K562 (cell line): Measurements from ENCODE around the gene NRM. TPM values are rescaled to one million over a fixed set of nuclear protein-coding genes. Genes with fewer than 3 reads are reported as not detected.

Experiments used
- ATF7 ChIP-seq: fragments of 450-650 bp; IDR thresholded peaks from 2 replicates; pipeline ENCODE4 v1.7.1; 2014; ENCODE audit warnings: mild to moderate bottlenecking, moderate library complexity
- CLOCK ChIP-seq: fragments of 250-450 bp; sonication (Bioruptor Pico); IDR thresholded peaks from 2 replicates; pipeline ENCODE4 v1.4.0; 2020; ENCODE audit warnings: mild to moderate bottlenecking, moderate library complexity, borderline replicate concordance
- FOS ChIP-seq: IDR thresholded peaks from 3 replicates; pipeline ENCODE4 v1.6.1; 2011; ENCODE audit not compliant: insufficient read length; ENCODE audit errors: extremely low read depth
- MAX ChIP-seq: sonication (generic); formaldehyde crosslinking; IDR thresholded peaks from 2 replicates; pipeline ENCODE4 v1.9.0; 2022; ENCODE audit warnings: mild to moderate bottlenecking, missing genetic modification reagents
- MYC ChIP-seq, 2 experiments: fragments of 250-450 bp in 1 of 2; sonication (Bioruptor Pico) in 1 of 2; IDR thresholded peaks; 2 replicates each; pipeline versions ENCODE4 v1.5.1 to v1.6.1; 2012 to 2021; ENCODE audit warnings: low read depth in 2 of 2, borderline replicate concordance in 1 of 2, improper control_type of control experiment in 1 of 2, low read length in 1 of 2, mild to moderate bottlenecking in 1 of 2, moderate library complexity in 1 of 2
- MYNN ChIP-seq, 2 experiments: sonication (generic); formaldehyde crosslinking in 1 of 2; IDR thresholded peaks; 2 replicates each; pipeline versions ENCODE4 v1.5.0 to v1.6.1; 2016 to 2020; ENCODE audit warnings: antibody characterized with exemption in 1 of 2, missing genetic modification reagents in 1 of 2
- PHB2 ChIP-seq: fragments of 450-650 bp; IDR thresholded peaks from 2 replicates; pipeline ENCODE4 v1.6.1; 2017; ENCODE audit warnings: low read depth
- PHF8 ChIP-seq: fragments of 200-600 bp; sonication (generic); IDR thresholded peaks from 2 replicates; pipeline ENCODE4 v1.6.1; 2012; ENCODE audit warnings: mixed run types, mild to moderate bottlenecking, inconsistent platforms, low read length, moderate library complexity, borderline replicate concordance
- PREB ChIP-seq: sonication (generic); formaldehyde crosslinking; IDR thresholded peaks from 2 replicates; pipeline ENCODE4 v1.8.1; 2023; ENCODE audit warnings: mild to moderate bottlenecking, missing genetic modification reagents
- RBBP5 ChIP-seq: fragments of 200-600 bp; sonication (generic); IDR thresholded peaks from 2 replicates; pipeline ENCODE4 v1.6.1; 2012; ENCODE audit warnings: borderline replicate concordance, mild to moderate bottlenecking, low read length, control low read depth, inconsistent platforms; ENCODE audit not compliant: insufficient read depth, poor library complexity, severe bottlenecking
- SIN3B ChIP-seq: fragments of 450-650 bp; IDR thresholded peaks from 2 replicates; pipeline ENCODE4 v1.6.1; 2017; ENCODE audit warnings: low read depth, mild to moderate bottlenecking, moderate library complexity
- SREBF1 ChIP-seq: fragments of 150-350 bp; IDR thresholded peaks from 2 replicates; pipeline ENCODE4 v1.6.1; 2014; ENCODE audit warnings: antibody characterized with exemption, low read depth, low read length, borderline replicate concordance
- SRF ChIP-seq, 2 experiments: fragments of 250-450, 450-650 bp in 1 of 2; sonication (Bioruptor Pico) in 1 of 2; sonication (generic) in 1 of 2; formaldehyde crosslinking; IDR thresholded peaks; 2 replicates each; pipeline versions ENCODE4 v1.5.0 to v1.5.1; 2020 to 2022; ENCODE audit warnings: mild to moderate bottlenecking in 1 of 2, missing genetic modification reagents in 1 of 2
- ZBTB2 ChIP-seq: fragments of 450-650 bp; IDR thresholded peaks from 2 replicates; pipeline ENCODE4 v1.6.1; 2016; ENCODE audit warnings: antibody characterized with exemption
- ZBTB26 ChIP-seq: fragments of 450-650 bp; formaldehyde crosslinking; IDR thresholded peaks from 2 replicates; pipeline ENCODE4 v1.4.0; 2022; ENCODE audit warnings: missing genetic modification characterization
- ZEB2 ChIP-seq: fragments of 450-650 bp; IDR thresholded peaks from 2 replicates; pipeline ENCODE4 v1.6.1; 2016
- ZNF24 ChIP-seq: fragments of 450-650 bp; IDR thresholded peaks from 2 replicates; pipeline ENCODE4 v1.6.1; 2016
- ZNF586 ChIP-seq: fragments of 450-650 bp; formaldehyde crosslinking; conservative IDR thresholded peaks from 2 replicates; pipeline ENCODE4 v1.4.0; 2020; ENCODE audit warnings: mild to moderate bottlenecking, moderate library complexity
- polyA plus RNA-seq, 8 experiments: library from polyadenylated mRNA; depleted of rRNA in 4 of 8; stranded (reverse) in 5 of 8; unstranded in 3 of 8; fragments of >200 nt; fragmentation: Nextera tagmentation in 2 of 8; fragmentation: Illumina TruSeq in 1 of 8; extraction: Ambion mirVana in 2 of 8; extraction: Trizol in 1 of 8; gene quantifications; 2 replicates each; pipeline versions ENCODE4 v1.2.1 to v1.2.3, GENCODE V29; 2011 to 2014; ENCODE audit warnings: inconsistent platforms in 1 of 8, missing spikeins in 1 of 8
- total RNA-seq, 7 experiments: library from RNA; depleted of rRNA in 6 of 7; stranded (reverse); fragments of >200 nt in 6 of 7; fragmentation: Illumina TruSeq in 2 of 7; extraction: Trizol in 2 of 7; gene quantifications; 2 replicates each; pipeline versions ENCODE4 v1.2.1 to v1.2.3, GENCODE V29; 2011 to 2021; ENCODE audit warnings: low replicate concordance in 1 of 7

NRM gene
- total and polyA plus RNA-seq, 9 of the 15 experiments (the other 6 are each of a cell fraction or from before 2014, with no cell fraction given) = 9.7 to 58.2 (median 18.1) TPM

- TF ChIP-seq SRF (CRISPR knock-in tag; IDR thresholded peaks at IDR 0.05) = peak in 1 of 2 experiments; percentile 57; a peak in 2 of 4 replicates
- no peak for TF ChIP-seq SREBF1
- no peak for TF ChIP-seq PHB2
- peak; percentile 87 for TF ChIP-seq PHF8
- peak; percentile 89 for TF ChIP-seq MYC (IDR thresholded peaks at IDR 0.05; ENCODE audit: low read depth, low read length)
- peak; percentile 80; the same call in 1 of the 2 replicates for TF ChIP-seq MYC (CRISPR knock-in tag; IDR thresholded peaks at IDR 0.05; ENCODE audit: borderline replicate concordance, low read depth)
- TF ChIP-seq ZBTB2 = peak; percentile 17; the same call in 1 of the 2 replicates
- TF ChIP-seq ATF7 = peak; percentile 50; the same call in 1 of the 2 replicates
- TF ChIP-seq FOS = no peak
- TF ChIP-seq SIN3B = peak; percentile 63; the same call in 1 of the 2 replicates
- TF ChIP-seq ZNF586 (CRISPR knock-in tag) = no peak
- peak; percentile 89 for TF ChIP-seq MAX (CRISPR knock-in tag)
- 0 out of 2 replicates have a peak, but pooled peaks have one; percentile 32 for TF ChIP-seq PREB
- peak; percentile 89 for TF ChIP-seq RBBP5
- TF ChIP-seq ZNF24 = 0 out of 2 replicates have a peak, but pooled peaks have one; percentile 28
- peak; percentile 80 for TF ChIP-seq ZEB2
- TF ChIP-seq ZBTB26 (CRISPR knock-in tag) = no peak
- no peak for TF ChIP-seq CLOCK (CRISPR knock-in tag)
- TF ChIP-seq MYNN (IDR thresholded peaks at IDR 0.05) = peak; percentile 34; the same call in 1 of the 2 replicates
- TF ChIP-seq MYNN (CRISPR knock-in tag; IDR thresholded peaks at IDR 0.05) = no peak
Observed at GRCh38 chr6:30647242-30648116, 43.3 kb downstream of the NRM start (continued).
